HG03060 (cell line): ENCODE measurements around the gene KLHL11.

ENCODE experiments used
- ATAC-seq: cut with Tn5 transposase; IDR thresholded peaks from one replicate; pipeline ENCODE4 v1.9.1; 2021; ENCODE audit warnings: low read depth, moderate number of reproducible peaks; ENCODE audit not compliant: unreplicated experiment

The KLHL11 gene

DNA sequence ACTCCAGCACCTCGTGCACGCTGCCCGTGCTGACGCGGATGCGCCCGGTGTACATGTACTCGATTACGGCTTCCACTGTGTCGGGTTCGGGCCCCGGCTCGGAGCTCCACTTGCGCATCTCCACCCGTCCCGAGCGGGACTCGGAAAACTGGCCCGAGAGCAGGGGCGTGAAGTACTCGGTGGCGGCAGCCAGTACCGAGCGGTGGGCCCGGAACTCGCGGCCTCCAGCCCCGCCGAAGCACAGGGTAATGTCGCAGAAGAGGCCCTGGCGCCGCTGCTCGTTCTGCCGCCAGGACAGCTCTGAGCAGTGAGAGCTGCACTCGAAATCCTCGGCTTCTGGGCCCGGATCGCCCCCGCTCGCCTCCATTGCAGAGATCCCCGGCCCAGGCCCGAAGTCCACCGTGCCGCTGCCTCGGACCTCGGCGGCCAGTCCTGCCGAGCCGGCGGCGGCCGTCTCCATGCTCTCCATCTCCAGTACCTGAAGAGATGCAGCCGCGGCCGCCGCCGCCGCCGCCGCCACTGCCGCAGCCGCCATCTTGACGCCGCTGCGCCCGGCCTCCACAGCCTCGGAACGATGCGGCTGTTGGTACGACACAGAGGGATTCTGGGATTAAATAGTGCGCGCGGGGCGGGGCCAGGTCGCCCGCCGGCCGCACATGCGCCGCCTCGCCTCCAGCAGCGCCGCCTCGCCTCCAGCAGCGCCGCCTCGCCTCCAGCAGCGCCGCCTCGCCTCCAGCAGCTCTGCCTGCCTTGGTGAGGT, at the start of gene KLHL11:
Gene KLHL11 (minus strand): TSS at position 588 of the 760 bp plus-strand sequence. CDS start 53 bp downstream, at position 535.
- peak; percentile 53 for ATAC-seq

GRCh38 chr17:41915020-41915419, 49.8 kb upstream of the KLHL11 start:
- no peak for ATAC-seq

- no peak for ATAC-seq
These were observed 49.1 kb upstream of the KLHL11 start for GRCh38 chr17:41914358-41914766.

DNA sequence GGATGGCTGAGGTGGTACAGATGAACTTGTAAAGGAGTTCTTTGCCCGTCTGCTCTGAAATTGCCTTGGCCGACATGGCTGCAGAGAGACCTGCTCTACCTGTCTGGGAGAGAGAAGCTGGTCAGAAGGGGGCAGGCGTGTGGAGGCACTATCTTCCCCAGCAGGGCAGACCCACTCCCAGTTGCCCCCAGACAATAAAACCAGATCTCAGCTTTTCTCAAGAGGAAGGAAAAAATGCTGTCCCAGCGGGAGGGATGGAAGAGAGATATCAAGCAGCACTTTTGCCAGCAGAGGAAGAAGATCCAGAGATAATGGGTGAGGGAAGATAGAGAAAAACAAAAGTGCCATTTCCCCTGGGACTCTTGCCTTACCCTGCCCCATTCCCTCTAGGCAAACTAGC, 48.6 kb upstream of the KLHL11 start:
- no peak for ATAC-seq

- ATAC-seq, result no peak
These were observed 47.7 kb upstream of the KLHL11 start for GRCh38 chr17:41912925-41913324.

DNA sequence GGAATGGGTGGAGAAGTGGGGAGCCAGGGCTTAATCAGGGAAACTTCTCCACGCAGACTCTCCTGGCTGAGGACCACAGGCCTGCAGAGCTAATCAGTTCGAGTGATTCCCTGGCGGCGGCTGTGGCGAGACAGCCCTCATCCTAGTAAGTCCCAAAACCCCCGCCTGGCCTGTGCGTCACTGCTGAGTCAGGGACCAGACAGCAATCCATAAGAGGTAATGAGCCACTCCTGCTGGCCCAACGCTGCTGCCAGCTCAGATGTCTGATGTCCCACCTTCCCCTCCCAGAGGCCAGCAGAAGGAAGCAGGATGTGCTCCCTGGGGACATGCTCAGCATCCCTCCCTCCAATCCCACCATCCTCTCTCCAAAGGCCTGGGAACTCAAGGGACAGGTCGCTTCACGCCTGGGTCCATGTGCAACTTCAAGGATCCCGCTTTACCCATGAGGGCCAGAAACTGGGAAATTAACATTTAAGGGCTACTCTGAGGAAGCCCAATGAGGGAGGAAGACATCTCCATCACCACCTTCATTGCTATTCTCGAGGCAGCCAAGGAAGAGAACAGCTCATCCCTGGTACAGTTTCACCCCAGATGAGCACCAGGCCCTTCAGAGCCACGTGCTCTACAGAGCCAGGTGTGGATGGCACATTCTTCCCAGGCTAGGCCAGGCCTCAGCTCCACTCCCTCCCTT, 45.6 kb upstream of the KLHL11 start:
- no peak for ATAC-seq

GRCh38 chr17:41909088-41909487, 43.9 kb upstream of the KLHL11 start:
- ATAC-seq, result no peak

DNA sequence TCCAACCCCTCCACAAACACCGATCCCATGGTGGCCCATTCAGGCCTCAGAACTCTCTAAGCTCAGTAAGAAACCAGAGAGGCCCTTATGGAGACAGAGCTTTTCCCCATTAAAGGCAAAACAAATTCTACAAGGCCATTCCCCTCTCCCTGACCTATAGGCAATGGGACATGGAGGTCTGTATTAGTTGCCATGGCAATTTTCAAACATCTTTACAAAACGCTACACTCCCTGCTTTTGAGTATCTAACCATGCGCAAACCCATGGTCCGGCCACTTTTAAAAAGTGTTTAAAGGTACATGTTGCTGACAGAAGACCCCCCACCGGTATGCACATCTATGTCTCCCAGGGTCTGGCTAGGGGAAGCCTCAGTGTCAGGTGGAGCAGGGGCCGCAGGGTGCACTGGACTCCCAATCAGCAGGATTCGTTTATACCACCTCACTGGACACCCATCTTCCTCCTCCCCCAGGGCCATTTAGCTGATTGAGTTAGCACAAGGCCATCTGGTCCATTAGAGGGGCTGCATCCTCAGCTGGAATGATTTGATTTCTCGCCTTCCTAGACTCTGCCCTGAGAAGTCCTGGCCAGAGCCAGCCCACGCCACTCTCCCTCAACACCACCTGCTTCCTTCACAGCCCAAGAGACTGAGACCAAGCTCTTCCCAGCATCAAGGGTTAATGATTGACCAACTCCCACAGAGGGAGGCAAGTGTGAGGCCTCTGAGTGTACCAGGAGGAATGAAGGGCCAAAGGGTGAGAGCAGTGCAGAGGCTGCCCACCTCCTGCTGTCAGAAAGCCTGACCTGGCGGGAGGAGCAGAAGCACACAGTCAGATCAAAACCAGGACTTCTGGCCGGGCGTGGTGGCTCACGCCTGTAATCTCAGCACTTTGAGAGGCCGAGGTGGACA, 42.7 kb upstream of the KLHL11 start:
- no peak for ATAC-seq

GRCh38 chr17:41907185-41907556, 41.9 kb upstream of the KLHL11 start:
- no peak for ATAC-seq

- no peak for ATAC-seq
These were observed 41.4 kb upstream of the KLHL11 start for GRCh38 chr17:41906465-41907184.

DNA sequence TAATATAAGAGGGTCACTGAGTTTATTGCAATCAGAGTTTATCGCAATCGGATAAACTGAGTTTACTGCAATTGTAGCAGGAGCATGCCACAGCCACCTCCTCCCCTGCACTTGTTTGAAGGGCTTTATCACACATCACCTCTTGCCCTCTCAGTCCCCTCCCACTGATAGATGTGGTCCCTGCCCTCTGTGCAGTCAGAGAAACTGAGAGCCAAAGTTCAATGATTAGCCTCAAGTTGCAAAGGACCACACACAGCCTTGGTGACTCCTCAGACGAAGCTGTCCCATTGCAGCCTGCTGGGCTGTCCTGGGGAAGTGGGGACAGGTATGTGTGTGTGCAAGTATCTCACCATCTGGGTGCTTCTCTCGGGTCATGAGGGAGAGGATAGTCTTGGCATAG, 39.9 kb upstream of the KLHL11 start:
- ATAC-seq, result no peak

DNA sequence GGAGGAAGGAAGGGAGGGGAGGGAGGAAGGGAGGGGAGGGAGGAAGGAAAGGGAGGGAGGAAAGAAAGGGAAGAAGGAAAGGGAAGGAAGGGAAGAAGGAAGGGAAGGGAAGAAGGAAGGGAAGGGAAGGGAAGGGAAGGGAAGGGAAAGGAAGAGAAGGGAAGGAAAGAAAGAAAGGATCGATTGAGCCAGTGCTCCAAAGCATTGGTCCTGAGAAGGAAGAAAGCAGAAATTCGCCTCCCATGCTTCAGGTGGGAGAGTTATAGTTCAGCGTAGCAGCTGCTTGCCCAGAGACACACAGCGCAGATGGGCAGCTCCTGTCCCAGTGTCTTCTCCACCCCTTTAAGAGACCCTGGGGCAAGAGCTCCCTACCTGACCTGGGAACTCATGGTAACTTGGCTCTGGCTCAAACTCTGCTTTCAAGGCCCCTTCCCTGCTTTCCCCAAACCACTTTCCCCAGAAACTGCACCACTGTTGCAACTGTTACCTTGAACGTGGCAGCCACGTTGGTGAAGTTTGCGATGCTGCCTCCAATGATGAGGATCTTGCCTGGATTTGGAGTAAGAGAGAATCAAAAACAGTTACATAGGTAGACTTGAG, 39.1 kb upstream of the KLHL11 start:
- ATAC-seq, result no peak

- ATAC-seq, result no peak
These were observed 36.4 kb upstream of the KLHL11 start for GRCh38 chr17:41901646-41902045.

GRCh38 chr17:41896726-41897125, 31.5 kb upstream of the KLHL11 start:
- ATAC-seq, result no peak

DNA sequence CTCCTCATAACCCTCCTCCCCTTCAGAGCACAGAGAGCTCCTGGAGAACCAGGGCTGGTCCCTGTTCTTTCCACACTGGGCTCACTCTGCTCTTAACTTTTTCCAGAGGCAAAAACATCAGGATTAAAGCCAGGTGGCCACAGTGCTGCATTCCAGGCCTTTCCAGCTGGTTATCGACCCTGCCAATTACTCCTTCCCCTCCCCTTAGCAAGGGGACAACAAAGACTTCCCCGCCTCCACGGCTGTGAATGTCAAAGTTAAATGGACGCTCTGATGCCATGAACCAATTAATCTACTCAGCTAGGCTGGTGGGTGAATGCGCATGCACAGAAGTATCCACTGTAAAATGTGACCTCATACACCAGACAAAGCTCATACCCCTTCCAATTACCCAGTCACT, 30.4 kb upstream of the KLHL11 start:
- ATAC-seq, result no peak

GRCh38 chr17:41894791-41895331, 29.6 kb upstream of the KLHL11 start:
- no peak for ATAC-seq

DNA sequence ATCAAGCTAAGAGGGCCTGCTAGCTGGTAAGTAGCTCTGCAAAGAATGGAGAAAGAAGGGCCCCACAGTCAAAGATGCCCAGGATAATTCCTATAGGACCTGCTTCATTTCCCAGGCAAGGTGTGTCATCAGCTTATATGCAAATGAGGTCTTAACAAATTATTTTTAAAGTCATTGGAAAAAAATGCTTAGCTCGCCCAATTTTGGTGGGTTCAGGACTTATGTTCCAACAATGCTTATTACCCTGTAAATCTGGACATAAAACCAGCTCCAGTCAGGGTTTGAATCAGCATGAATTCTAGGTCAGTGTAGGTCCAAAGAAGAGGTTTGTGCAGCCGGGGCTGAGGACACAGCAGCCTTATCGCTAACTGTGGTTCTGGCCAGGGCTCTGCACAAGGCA, 28.2 kb upstream of the KLHL11 start:
- no peak for ATAC-seq

GRCh38 chr17:41892021-41892376, 26.8 kb upstream of the KLHL11 start:
- no peak for ATAC-seq

DNA sequence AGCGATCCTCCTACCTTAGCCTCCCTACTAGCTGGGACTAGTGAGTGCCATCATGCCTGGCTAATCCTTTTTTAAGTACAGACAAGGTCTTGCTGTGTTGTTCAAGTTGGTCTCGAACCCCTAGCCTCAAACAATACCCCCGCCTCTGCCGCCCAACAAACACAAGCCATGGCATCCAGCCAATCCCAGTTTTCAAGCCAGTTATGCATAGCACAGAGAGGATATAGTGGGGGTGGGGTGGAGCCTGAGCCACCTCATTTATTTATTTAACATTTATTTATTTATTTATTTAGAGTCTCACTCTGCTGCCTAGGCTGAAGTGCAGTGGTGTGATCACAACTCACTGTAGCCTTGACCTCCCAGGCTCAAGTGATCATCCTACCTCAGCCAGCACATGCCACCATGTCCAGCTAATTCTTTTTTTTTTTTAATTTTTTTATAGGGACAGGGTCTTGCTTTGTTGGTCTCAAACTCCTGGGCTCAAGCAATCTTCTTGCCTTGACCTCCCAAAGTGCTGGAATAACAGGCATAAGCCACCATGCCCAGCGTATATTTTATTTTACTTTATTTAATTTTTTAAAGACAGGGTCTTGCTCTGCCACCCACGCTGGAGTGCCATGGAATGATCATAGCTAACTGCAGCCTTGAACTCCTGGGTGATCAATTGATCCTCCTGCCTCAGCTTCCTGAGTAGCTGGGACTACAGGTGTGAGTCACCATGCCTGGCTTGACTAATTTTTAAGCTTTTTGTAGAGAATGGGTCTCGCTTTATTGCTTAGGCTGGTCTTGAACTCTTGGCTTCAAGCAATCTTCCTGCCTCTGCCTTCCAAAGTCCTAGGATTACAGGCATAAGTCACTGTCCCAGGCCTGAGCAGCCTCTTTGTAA, 26.2 kb upstream of the KLHL11 start:
- no peak for ATAC-seq
